HG03571 (cell line): Measurements from ENCODE around the gene IRAK1.

Source experiments
- ATAC-seq: cut with Tn5 transposase; IDR thresholded peaks from one replicate; pipeline ENCODE4 v1.9.1; 2021; ENCODE audit not compliant: unreplicated experiment

The IRAK1 gene

GRCh38 chrX:153973127-153974002 is 46.3 kb downstream of the IRAK1 start:
- ATAC-seq = no peak

DNA sequence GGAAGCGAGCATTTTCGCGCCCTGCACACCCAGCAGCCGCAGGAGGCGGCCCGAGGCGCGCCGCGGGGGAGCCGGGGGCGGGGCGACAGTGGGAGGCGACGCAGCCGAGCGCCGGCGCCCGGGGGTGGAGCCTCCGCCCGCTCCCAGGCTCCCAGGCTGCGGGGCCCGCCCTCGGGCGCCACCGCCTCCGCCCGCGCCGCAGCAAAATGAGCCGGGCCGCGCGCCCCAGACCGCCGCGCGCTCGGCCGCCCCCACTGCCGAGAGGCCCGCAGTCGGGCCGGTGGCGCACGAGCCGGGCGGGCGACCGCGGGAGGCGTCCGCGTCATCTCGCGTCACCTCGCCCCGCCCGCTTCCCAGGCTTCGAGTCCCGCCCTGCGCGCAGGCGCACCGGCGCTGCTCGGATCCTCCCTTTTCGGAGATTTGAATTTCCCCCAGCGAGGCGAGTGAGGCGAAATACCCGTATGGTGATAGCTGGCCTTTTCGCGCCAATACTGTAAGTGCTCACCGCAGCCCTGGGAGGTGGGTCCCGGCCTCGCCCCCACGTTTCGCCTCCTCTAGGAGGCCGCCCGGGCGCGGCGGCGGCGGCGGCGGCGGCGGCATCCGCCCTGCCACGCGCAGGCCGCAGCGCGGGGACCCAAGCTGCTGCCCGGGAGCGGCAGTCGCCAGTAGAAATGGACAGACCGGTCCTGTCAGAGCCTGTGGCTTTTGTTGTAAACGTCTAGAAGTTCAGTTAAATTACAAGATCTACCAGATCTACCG is 47.2 kb downstream of the IRAK1 start, which contains the start of gene TMEM187:
TSS of gene TMEM187 (plus strand) at position 387 of the 759 bp plus-strand sequence. CDS start 9,309 bp downstream, outside the sequence.
- peak; percentile 41 for ATAC-seq

DNA sequence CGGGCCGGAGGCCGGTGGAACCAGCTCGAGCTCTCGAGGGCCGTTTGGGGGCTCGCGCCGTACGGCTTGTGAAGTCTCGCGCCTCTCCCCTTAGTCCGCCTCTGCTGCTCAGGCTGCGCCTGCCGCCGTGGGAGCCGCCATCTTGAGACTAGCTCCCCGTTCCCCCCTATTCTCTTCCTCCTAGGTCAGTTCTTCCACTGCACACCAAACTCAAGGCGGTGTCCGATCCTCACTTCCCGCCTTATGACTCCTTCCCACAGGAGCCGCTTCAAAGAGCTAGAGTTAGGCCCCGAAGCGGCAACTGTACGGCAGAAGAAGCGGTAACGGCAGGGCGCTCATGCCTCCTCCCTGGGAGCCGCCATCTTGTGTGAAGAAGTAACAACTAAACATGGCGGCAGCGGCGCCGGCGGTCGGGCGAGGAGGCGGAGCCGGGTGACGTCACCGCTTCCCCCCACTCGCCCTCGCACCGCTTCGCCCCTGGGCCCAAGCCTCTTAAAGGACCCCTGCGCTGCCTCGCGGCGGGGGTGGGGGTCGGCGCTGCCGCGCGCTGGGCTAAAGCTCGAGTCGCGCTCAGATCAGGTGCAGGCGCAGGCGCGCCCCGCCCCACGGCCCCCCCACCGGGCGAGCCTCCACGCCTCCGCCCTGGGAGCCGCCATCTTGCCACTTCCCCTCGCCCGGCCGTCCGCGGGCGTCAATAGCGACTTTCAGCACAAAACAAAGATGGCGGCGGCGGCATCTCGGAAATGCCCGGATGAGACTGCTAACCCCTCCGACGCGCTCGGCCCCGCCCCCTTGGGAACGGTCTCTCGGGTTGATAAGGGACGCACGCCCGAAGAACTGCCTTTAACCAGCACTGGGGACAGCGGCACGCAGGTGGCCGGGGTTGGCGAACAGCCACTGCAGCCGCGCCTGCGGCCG is 48.0 kb downstream of the IRAK1 start, which contains the start of gene HCFC1:
TSS of gene HCFC1 (minus strand) at position 369 of the 918 bp plus-strand sequence. CDS start 978 bp downstream, outside the sequence.
- ATAC-seq = peak; percentile 40

DNA sequence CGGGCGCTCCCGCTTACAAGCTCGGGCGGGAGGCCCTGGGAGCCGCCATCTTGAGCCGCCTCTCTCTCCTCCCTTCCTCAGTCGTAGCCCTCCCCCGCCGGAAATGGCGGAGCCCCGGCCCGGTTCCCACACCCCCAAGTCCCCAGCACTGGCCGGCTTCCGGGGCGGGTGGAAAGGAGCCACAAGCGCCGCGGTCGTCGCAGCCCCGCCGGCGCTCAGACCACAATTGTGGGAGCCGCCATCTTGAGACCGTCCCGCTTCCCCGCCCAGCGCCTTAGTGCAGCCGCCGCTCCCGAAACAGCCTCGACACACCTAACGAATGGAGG is 48.6 kb downstream of the IRAK1 start:
- ATAC-seq = peak; percentile 31

DNA sequence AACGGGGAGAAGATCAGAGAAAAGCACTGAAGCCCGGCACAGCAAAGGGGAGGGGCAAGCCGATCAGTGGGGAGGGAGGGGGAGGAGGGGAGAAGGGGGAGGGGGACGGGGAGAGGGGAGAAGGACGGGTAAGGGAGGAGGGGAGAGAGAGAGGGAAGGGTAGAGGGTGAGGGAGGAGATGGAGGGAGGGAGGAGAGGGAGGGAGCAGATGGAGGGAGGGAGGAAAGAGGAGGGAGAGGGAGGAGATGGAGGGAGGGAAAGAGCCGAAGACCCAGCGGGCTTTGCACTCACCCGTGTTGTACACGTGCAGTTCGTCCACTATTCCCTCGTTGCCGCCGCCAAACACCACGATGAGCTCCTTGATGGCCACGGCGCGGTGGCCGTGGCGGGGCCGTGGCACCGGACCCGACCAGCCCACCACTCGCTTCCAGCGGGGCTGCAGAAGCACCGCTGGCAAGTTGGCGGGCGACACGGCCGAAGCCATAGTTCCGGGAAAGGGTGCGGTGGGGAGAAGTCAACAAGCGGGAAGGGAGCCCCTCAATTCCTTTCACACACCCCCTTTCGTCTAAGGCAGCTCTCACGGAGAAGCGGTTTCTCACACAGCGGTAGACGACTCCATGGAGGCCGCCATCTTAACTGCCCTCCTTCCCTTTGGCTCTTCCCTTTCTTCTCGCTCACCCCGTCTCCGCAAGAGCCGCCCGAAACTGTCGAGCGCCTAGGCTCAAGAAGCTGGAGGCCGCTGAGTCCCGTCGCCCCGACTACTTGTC is 49.2 kb downstream of the IRAK1 start:
- ATAC-seq = no peak

GRCh38 chrX:153969904-153970356 is 49.8 kb downstream of the IRAK1 start:
- ATAC-seq = no peak

- ATAC-seq = no peak
Observed at GRCh38 chrX:153969125-153969903, 50.4 kb downstream of the IRAK1 start.

DNA sequence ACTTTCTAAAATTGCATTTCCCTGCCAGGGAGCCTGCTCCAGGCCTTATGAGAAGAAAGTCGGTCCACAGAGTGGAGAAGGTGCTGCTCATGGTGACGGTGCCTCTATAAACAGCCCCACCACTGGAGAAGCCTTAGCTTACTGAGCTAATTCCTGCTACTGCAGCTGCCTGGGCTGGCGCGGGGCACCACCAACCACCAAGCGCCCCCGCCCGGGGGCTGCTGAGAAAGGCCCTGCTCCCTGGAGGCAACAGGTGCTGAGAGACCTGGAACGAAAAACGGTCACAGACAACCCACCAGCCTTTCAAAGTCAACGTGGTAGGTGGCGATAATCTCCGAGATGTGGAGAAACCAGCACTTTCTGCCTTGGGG is 51.0 kb downstream of the IRAK1 start:
- no peak for ATAC-seq

- no peak for ATAC-seq
Observed at GRCh38 chrX:153968255-153968654, 51.4 kb downstream of the IRAK1 start.

DNA sequence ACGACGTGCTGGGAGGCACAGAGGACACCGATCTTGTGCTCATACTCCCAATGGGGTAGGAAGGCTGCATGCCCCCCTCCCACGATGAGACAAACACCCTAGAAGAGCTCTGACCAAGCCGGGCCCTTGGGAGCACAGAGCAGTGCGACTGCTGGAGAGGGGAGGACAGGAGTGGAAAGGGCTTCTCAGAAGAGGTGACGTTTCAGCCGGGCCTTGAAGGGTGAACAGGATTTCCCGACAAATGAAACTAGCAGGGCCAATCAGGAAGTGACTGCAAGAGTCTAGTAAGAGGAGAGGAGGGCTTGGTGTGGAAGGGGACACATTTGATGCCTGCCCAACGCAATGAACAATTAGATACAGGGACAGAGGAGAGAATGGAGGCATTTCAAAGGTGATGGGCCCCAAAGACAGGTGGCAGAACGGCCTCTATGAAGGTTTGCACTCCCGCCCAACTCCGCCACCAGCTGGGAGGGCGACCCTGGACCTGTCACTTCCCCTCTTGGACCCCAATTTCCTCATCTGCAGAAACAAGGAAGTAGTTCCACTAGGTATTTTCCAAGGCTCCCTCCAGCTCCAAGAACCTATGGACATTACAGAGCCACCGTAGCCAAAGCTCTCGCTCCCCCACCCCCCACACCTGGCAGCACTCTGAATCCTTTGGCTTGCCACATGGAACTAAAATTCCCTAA is 52.0 kb downstream of the IRAK1 start:
- ATAC-seq = no peak

DNA sequence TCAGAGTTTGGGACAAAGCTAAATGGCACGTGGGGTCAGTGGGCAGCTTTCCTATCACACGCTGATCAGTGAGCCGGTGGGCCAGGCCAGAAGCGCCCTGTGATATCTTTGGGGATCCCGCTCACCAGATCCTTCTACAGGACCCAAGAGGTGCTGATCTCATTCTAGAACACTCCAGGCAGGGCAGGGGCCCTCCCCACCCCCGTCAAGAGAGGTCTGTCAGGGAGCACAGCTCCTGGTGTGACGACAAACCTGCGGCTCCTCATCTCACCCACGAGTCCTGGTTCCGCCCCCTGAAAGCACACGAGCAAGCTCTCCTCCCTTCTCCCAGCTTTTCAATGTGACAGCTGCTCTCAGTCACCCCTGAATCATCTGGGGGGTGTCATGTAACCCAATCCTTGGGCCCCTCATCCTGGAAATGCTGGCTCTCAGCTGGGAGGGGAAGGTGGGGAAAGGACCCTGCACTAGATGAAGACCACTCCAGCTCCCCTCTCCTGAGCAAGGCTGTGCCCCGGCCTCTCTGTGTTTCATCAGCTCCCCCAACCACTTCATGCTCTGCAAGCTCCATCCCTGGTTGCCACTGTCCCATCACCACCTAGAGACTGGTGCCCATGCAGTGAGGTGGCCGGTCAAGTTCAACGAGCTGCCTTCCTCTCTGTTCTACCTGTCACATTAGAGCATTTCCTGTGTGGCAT is 52.7 kb downstream of the IRAK1 start:
- ATAC-seq = no peak

DNA sequence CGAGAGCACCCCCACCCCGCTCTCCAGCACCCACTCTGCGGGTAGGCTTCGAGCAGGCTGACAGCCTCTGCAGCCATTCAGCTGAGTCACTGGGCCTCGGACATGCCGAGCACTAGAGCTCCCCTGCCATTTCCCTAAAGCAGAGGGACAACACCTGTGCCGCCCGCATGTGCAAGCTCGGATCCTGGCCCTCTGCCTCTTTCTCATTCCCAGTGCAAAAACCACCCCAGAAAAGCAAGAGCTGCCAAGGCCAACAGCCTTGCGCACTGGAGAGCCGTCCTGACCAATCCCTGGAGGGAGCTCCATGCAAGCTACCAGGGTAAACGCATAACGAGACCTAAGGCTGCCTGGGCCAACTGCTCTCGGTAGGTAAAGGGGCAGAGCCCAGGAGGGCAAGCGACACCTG is 53.4 kb downstream of the IRAK1 start:
- no peak for ATAC-seq

DNA sequence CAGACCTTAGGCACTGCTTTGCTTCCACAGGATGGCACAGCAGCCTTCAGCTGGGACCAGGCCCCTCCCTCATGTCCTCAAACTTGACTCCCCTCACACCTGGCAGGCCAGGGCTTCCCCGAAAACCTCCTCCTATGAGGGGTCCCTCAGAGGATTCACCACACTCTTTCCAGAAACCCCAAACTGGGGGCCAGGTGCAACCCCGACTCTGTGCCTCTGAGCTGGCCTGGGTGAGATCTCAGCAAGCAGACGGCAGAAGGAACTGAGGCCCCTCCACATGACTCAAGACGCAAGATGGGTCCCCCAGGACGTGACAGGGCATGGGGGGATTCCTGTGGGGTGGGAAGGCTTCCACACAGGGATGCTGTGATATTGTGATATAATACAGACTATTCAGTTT is 54.3 kb downstream of the IRAK1 start:
- ATAC-seq = no peak

- no peak for ATAC-seq
Observed at GRCh38 chrX:153964105-153964504, 55.6 kb downstream of the IRAK1 start.

DNA sequence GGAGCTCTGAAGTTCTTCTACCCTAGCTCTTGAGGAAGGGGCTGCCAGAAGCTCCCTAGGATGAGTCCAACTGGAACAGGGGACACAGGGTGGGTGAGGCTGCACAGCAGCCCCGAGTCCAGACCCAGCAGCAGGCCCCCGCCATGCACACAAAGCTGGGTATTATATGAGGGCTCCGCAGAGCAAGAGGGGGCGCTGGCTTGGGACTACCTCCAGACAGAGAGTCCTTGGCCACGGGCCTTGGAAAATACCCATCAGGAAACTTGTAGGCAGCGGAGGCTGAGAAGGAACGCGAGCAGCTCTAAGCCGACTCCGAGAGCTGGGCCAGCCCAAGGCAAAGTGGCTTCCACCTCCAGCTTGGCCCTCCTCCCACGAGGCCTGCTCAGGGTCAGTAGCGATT is 56.2 kb downstream of the IRAK1 start:
- no peak for ATAC-seq

DNA sequence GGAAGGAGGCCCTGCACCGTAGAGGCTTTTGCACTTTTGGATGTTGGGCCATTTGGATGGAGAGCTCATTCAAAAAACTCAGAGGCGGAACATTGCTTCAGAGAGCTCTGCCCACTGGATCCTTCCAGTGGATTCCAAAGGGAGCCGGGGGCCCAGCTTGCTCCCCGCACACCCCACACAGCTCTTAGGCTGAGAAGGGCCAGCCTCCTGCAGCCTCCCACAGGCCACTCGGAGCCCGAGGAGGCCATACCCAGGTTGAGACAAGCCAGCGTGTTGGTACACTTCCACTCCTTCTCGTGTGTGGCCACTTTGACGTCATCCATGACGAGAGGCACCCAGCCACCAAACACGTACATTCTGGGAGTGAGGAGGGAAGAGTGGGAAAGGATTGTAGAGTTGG is 58.4 kb downstream of the IRAK1 start:
- ATAC-seq = no peak

DNA sequence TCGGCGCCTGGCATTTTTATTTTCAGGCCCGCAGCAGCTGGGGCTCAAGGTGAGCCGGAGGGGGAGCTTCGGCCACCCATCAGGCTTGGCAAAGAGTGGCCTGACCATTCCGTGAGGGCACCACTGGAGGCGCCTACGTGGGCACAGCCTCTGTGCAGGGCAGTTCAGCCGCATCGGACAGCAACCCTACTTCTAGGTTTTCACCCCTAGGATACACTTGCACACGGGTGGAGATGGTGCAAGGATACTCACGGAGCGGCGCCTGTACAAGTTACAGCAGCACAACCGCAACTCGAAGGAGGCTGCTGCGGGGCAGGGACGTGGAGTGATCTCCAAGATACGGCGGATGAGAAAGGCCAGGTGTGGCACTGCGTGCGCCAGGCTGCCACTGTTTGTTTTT is 58.9 kb downstream of the IRAK1 start:
- ATAC-seq = no peak
